ENCODE results near the gene SYT7.

SYT7 gene

GRCh38 chr11:61587951-61588727 lies 7.3 kb upstream of the SYT7 start:
- Histone ChIP-seq H3K4me1 (ENCODE audit: insufficient read depth, insufficient read length) (peaks cover 10% of the 10 kb centered on the region), H3K9ac (ENCODE audit: insufficient read length, low read depth) (peak overlapping the region; percentile 66), H3K4me3 (ENCODE audit: insufficient read length, low read depth) (peak overlapping the region; percentile 49), H3K9me3 (ENCODE audit: insufficient read depth, low read length) (no peaks in the 10 kb centered on the region), H3K36me3 (ENCODE audit: insufficient read depth, insufficient read length, low read length) (no peaks in the 10 kb centered on the region), H3K27me3 (ENCODE audit: insufficient read depth, insufficient read length) (peaks cover 48% of the 10 kb centered on the region)
- DNase-seq (ENCODE audit: low read depth, low spot score): peak; percentile 35
- no peak for TF ChIP-seq SUZ12 (IDR thresholded peaks at IDR 0.05; ENCODE audit: extremely low read depth, insufficient read depth, insufficient read length)
- TF ChIP-seq ZNF274 (IDR thresholded peaks at IDR 0.05; ENCODE audit: low read depth, low read length): no peak
- TF ChIP-seq YY1 (IDR thresholded peaks at IDR 0.05; ENCODE audit: insufficient read depth, insufficient read length): no peak

GRCh38 chr11:61587541-61587941 lies 6.7 kb upstream of the SYT7 start:
- TF ChIP-seq ZNF274 (IDR thresholded peaks at IDR 0.05; ENCODE audit: low read depth, low read length) (no peak), SUZ12 (IDR thresholded peaks at IDR 0.05; ENCODE audit: extremely low read depth, insufficient read depth, insufficient read length) (no peak), YY1 (IDR thresholded peaks at IDR 0.05; ENCODE audit: insufficient read depth, insufficient read length) (no peak)
- Histone ChIP-seq H3K27me3 (ENCODE audit: insufficient read depth, insufficient read length) (peaks cover 53% of the 10 kb centered on the region), H3K9ac (ENCODE audit: insufficient read length, low read depth) (peak overlapping the region; percentile 79), H3K4me3 (ENCODE audit: insufficient read length, low read depth) (peak overlapping the region; percentile 49), H3K36me3 (ENCODE audit: insufficient read depth, insufficient read length, low read length) (no peaks in the 10 kb centered on the region), H3K9me3 (ENCODE audit: insufficient read depth, low read length) (no peaks in the 10 kb centered on the region), H3K4me1 (ENCODE audit: insufficient read depth, insufficient read length) (peaks cover 10% of the 10 kb centered on the region)
- DNase-seq (ENCODE audit: low read depth, low spot score): peak; percentile 33

- peaks cover 12% of the 10 kb centered on the region for H3K4me1 ChIP-seq (ENCODE audit: insufficient read depth, insufficient read length)
- DNase-seq (ENCODE audit: low read depth, low spot score): no peak
- H3K9me3 ChIP-seq (ENCODE audit: insufficient read depth, low read length): no peaks in the 10 kb centered on the region
- peak overlapping the region; percentile 49 for H3K4me3 ChIP-seq (ENCODE audit: insufficient read length, low read depth)
- H3K36me3 ChIP-seq (ENCODE audit: insufficient read depth, insufficient read length, low read length): no peaks in the 10 kb centered on the region
- H3K27me3 ChIP-seq (ENCODE audit: insufficient read depth, insufficient read length): peaks cover 59% of the 10 kb centered on the region
- peak overlapping the region; percentile 79 for H3K9ac ChIP-seq (ENCODE audit: insufficient read length, low read depth)
- no peak for TF ChIP-seq YY1 (IDR thresholded peaks at IDR 0.05; ENCODE audit: insufficient read depth, insufficient read length)
- TF ChIP-seq SUZ12 (IDR thresholded peaks at IDR 0.05; ENCODE audit: extremely low read depth, insufficient read depth, insufficient read length): no peak
- no peak for TF ChIP-seq ZNF274 (IDR thresholded peaks at IDR 0.05; ENCODE audit: low read depth, low read length)
Measured at GRCh38 chr11:61586792-61587430, 6.0 kb upstream of the SYT7 start.

- H3K36me3 ChIP-seq (ENCODE audit: insufficient read depth, insufficient read length, low read length): no peaks in the 10 kb centered on the region
- TF ChIP-seq ZNF274 (IDR thresholded peaks at IDR 0.05; ENCODE audit: low read depth, low read length) (no peak), YY1 (IDR thresholded peaks at IDR 0.05; ENCODE audit: insufficient read depth, insufficient read length) (no peak), SUZ12 (IDR thresholded peaks at IDR 0.05; ENCODE audit: extremely low read depth, insufficient read depth, insufficient read length) (no peak)
- peaks cover 17% of the 10 kb centered on the region for H3K4me1 ChIP-seq (ENCODE audit: insufficient read depth, insufficient read length)
- DNase-seq (ENCODE audit: low read depth, low spot score): no peak
- no peaks in the 10 kb centered on the region for H3K9me3 ChIP-seq (ENCODE audit: insufficient read depth, low read length)
- no peak overlapping the region for H3K9ac ChIP-seq (ENCODE audit: insufficient read length, low read depth)
- peaks cover 58% of the 10 kb centered on the region for H3K27me3 ChIP-seq (ENCODE audit: insufficient read depth, insufficient read length)
- H3K4me3 ChIP-seq (ENCODE audit: insufficient read length, low read depth): no peak overlapping the region
Measured at GRCh38 chr11:61585115-61585514, 4.2 kb upstream of the SYT7 start.

- Histone ChIP-seq H3K27me3 (ENCODE audit: insufficient read depth, insufficient read length) (peaks cover 59% of the 10 kb centered on the region), H3K4me1 (ENCODE audit: insufficient read depth, insufficient read length) (peaks cover 41% of the 10 kb centered on the region), H3K9ac (ENCODE audit: insufficient read length, low read depth) (no peak overlapping the region), H3K36me3 (ENCODE audit: insufficient read depth, insufficient read length, low read length) (no peaks in the 10 kb centered on the region), H3K4me3 (ENCODE audit: insufficient read length, low read depth) (no peak overlapping the region), H3K9me3 (ENCODE audit: insufficient read depth, low read length) (no peaks in the 10 kb centered on the region)
- no peak for DNase-seq (ENCODE audit: low read depth, low spot score)
- TF ChIP-seq ZNF274 (IDR thresholded peaks at IDR 0.05; ENCODE audit: low read depth, low read length) (no peak), SUZ12 (IDR thresholded peaks at IDR 0.05; ENCODE audit: extremely low read depth, insufficient read depth, insufficient read length) (no peak), YY1 (IDR thresholded peaks at IDR 0.05; ENCODE audit: insufficient read depth, insufficient read length) (no peak)
Measured at GRCh38 chr11:61581931-61582330, 1.1 kb upstream of the SYT7 start.

GRCh38 chr11:61580271-61580888 lies 496 bp downstream of the SYT7 start:
- no peak for DNase-seq (ENCODE audit: low read depth, low spot score)
- peaks cover 43% of the 10 kb centered on the region for H3K4me1 ChIP-seq (ENCODE audit: insufficient read depth, insufficient read length)
- H3K9me3 ChIP-seq (ENCODE audit: insufficient read depth, low read length): no peaks in the 10 kb centered on the region
- peak overlapping the region; percentile 67 for H3K4me3 ChIP-seq (ENCODE audit: insufficient read length, low read depth)
- H3K36me3 ChIP-seq (ENCODE audit: insufficient read depth, insufficient read length, low read length): no peaks in the 10 kb centered on the region
- peaks cover 44% of the 10 kb centered on the region for H3K27me3 ChIP-seq (ENCODE audit: insufficient read depth, insufficient read length)
- no peak for TF ChIP-seq SUZ12 (IDR thresholded peaks at IDR 0.05; ENCODE audit: extremely low read depth, insufficient read depth, insufficient read length)
- TF ChIP-seq YY1 (IDR thresholded peaks at IDR 0.05; ENCODE audit: insufficient read depth, insufficient read length): no peak
- no peak for TF ChIP-seq ZNF274 (IDR thresholded peaks at IDR 0.05; ENCODE audit: low read depth, low read length)
- peak overlapping the region; percentile 89 for H3K9ac ChIP-seq (ENCODE audit: insufficient read length, low read depth)
